ENCODE data around the gene TIAM2. TPM values are rescaled to one million over a fixed set of nuclear protein-coding genes. Genes with fewer than 3 reads are reported as not detected.

The TIAM2 gene
- total and polyA plus RNA-seq, 9 of the 15 experiments (the other 6 are each of a cell fraction or from before 2014, with no cell fraction given) = 0.73 to 6.5 (median 4.3) TPM

GRCh38 chr6:155022721-155023120 lies 27.6 kb downstream of the TIAM2 start:
- under 1% methylated on average over 7 of the region's 7 CpGs for WGBS (ENCODE audit: insufficient coverage, low coverage, missing lambda C conversion rate)

More at GRCh38 chr6:155022721-155023120, 27.6 kb downstream of the TIAM2 start:
- ATAC-seq (no peak), FAIRE-seq (no peak), DNase-seq (ENCODE audit: extremely low read depth in 1 of 4, low spot score in 3 of 4) (no peak)
- CTCF ChIA-PET (ENCODE audit: low intra/inter-chr PET ratio) = no interaction called here
- H3K27me3 ChIP-seq (ENCODE audit: control insufficient read depth in 2 of 2, insufficient read depth in 2 of 2, low read length in 2 of 2) = peaks cover 24 to 43% of the 10 kb centered on the region in 2 experiments
- no peaks in the 10 kb centered on the region for H4K20me1 ChIP-seq (replicated peaks; ENCODE audit: control insufficient read depth, insufficient read depth, low read length)
- no peaks in the 10 kb centered on the region for H3K9me1 ChIP-seq (ENCODE audit: control insufficient read depth, insufficient read depth, low read length)
- POLR2A ChIA-PET = interaction anchor here (0.6 to 1.5 kb wide), 2 partner anchors 9 to 31 kb away, joined by 3 to 6 read pairs; no protein-coding TSS in a partner anchor
- in situ Hi-C loops (cut with MboI) = no loop called here
- no peak overlapping the region for H3K9ac ChIP-seq (ENCODE audit: insufficient read depth in 1 of 2, low read depth in 2 of 2, low read length in 2 of 2)
- no peak overlapping the region for H3K27ac ChIP-seq (ENCODE audit: extremely low read depth, low read depth, low read length)
- no peaks in the 10 kb centered on the region for H3K4me1 ChIP-seq (replicated peaks in 1 of 2; ENCODE audit: control insufficient read depth in 2 of 2, insufficient read depth in 2 of 2, low read length in 2 of 2)
- intact Hi-C loops (cut with micrococcal nuclease) = no loop called here
- no peaks in the 10 kb centered on the region for H3K36me3 ChIP-seq (ENCODE audit: control insufficient read depth, insufficient read depth, low read length)
- TF ChIP-seq SUPT5H (IDR thresholded peaks at IDR 0.05) (no peak), NR0B1 (IDR thresholded peaks at IDR 0.05; ENCODE audit: partially characterized antibody) (no peak), SMAD3 (CRISPR knock-in tag; conservative IDR thresholded peaks at IDR 0.05) (no peak), ZNF354B (CRISPR knock-in tag; IDR thresholded peaks at IDR 0.05) (no peak), CBX8 (IDR thresholded peaks at IDR 0.05; ENCODE audit: borderline replicate concordance, extremely low read depth, low read depth, low read length, poor library complexity, severe bottlenecking) (no peak), ZNF253 (CRISPR knock-in tag; conservative IDR thresholded peaks at IDR 0.05) (no peak), RFX7 (CRISPR knock-in tag; IDR thresholded peaks at IDR 0.05) (no peak), ZBED1 (IDR thresholded peaks at IDR 0.05) (no peak)
- TF ChIP-seq, protein P1, sequence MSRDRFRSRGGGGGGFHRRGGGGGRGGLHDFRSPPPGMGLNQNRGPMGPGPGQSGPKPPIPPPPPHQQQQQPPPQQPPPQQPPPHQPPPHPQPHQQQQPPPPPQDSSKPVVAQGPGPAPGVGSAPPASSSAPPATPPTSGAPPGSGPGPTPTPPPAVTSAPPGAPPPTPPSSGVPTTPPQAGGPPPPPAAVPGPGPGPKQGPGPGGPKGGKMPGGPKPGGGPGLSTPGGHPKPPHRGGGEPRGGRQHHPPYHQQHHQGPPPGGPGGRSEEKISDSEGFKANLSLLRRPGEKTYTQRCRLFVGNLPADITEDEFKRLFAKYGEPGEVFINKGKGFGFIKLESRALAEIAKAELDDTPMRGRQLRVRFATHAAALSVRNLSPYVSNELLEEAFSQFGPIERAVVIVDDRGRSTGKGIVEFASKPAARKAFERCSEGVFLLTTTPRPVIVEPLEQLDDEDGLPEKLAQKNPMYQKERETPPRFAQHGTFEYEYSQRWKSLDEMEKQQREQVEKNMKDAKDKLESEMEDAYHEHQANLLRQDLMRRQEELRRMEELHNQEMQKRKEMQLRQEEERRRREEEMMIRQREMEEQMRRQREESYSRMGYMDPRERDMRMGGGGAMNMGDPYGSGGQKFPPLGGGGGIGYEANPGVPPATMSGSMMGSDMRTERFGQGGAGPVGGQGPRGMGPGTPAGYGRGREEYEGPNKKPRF (IDR thresholded peaks at IDR 0.05; ENCODE audit: low read depth, low read length) = no peak
- H3K4me3 ChIP-seq = no peak overlapping the region
- no TSS peak for BruUV-seq (replicated peaks)
- H3K4me2 ChIP-seq (ENCODE audit: insufficient read depth, low read length) = no peak overlapping the region
- no peaks in the 10 kb centered on the region for H3K79me2 ChIP-seq (ENCODE audit: control insufficient read depth, insufficient read depth, low read length)
- no peaks in the 10 kb centered on the region for H3K9me3 ChIP-seq (replicated peaks; ENCODE audit: control insufficient read depth, insufficient read depth, low read depth, low read length)
- H2AFZ ChIP-seq (ENCODE audit: low read depth, low read length) = no peak overlapping the region

Measured in K562 (cell line).